GM12878 (cell line): ENCODE results near the gene FDXR. TPM values are rescaled to one million over a fixed set of nuclear protein-coding genes. Genes with fewer than 3 reads are reported as not detected.

Experiments
- IRF5 ChIP-seq: fragments of 450-650 bp; IDR thresholded peaks from 2 replicates; pipeline ENCODE4 v1.6.1; 2017; ENCODE audit warnings: borderline replicate concordance
- NFYA ChIP-seq: IDR thresholded peaks from 2 replicates; pipeline ENCODE4 v1.6.1; 2011; ENCODE audit warnings: low read depth, mild to moderate bottlenecking, low read length, improper control_type of control experiment, borderline replicate concordance
- POLR2AphosphoS2 ChIP-seq: IDR thresholded peaks from 2 replicates; pipeline ENCODE4 v1.6.1; 2011; ENCODE audit warnings: low read depth, mild to moderate bottlenecking, low read length, improper control_type of control experiment, moderate library complexity
- SRF ChIP-seq, 2 experiments: IDR thresholded peaks; 2 replicates each; pipeline ENCODE4 v1.6.1; 2011; ENCODE audit warnings: low read depth in 2 of 2, low read length in 2 of 2, mild to moderate bottlenecking in 1 of 2, moderate library complexity in 1 of 2
- SUZ12 ChIP-seq: fragments of 200-600 bp; sonication (generic); IDR thresholded peaks from one replicate; pipeline ENCODE4 v1.6.1; 2018; ENCODE audit warnings: antibody characterized with exemption, mild to moderate bottlenecking; ENCODE audit not compliant: unreplicated experiment
- USF2 ChIP-seq: IDR thresholded peaks from 2 replicates; pipeline ENCODE4 v1.6.1; 2011; ENCODE audit warnings: low read depth, low read length, improper control_type of control experiment, borderline replicate concordance
- ZNF592 ChIP-seq: fragments of 450-650 bp; IDR thresholded peaks from 2 replicates; pipeline ENCODE4 v1.6.1; 2017; ENCODE audit warnings: mild to moderate bottlenecking, moderate library complexity
- polyA plus RNA-seq, 11 experiments: library from polyadenylated mRNA; depleted of rRNA in 4 of 11; unstranded in 6 of 11; stranded (reverse) in 5 of 11; fragments of >200 nt; fragmentation: Nextera tagmentation in 4 of 11; fragmentation: Illumina TruSeq in 1 of 11; extraction: Ambion mirVana in 4 of 11; extraction: Trizol in 1 of 11; gene quantifications; 1 replicate in 1 of 11; 2 replicates in 10 of 11; pipeline versions ENCODE4 v1.2.1 to v1.2.3, GENCODE V29; 2011 to 2016; ENCODE audit warnings: inconsistent platforms in 2 of 11, missing spikeins in 2 of 11, low read depth in 1 of 11
- total RNA-seq, 4 experiments: library from RNA; depleted of rRNA in 3 of 4; stranded (reverse); fragments of >200 nt in 3 of 4; fragmentation: Illumina TruSeq in 1 of 4; extraction: Trizol in 1 of 4; gene quantifications; 2 replicates each; pipeline versions ENCODE4 v1.2.1 to v1.2.3, GENCODE V29; 2013 to 2021

The FDXR gene
- total and polyA plus RNA-seq, 10 of the 15 experiments (the other 5 are each of a cell fraction or from before 2014, with no cell fraction given), result 0.85 to 162 (median 48.2) TPM

GRCh38 chr17:74881073-74881472, 8.3 kb upstream of the FDXR start (continued):
- TF ChIP-seq IRF5, result no peak
- no peak for TF ChIP-seq SUZ12
- TF ChIP-seq NFYA, result no peak
- TF ChIP-seq SRF (IDR thresholded peaks at IDR 0.05; ENCODE audit: low read depth in 2 of 2, low read length in 2 of 2), result no peak
- no peak for TF ChIP-seq USF2
- no peak for TF ChIP-seq ZNF592
- TF ChIP-seq POLR2AphosphoS2, result no peak
